Measurements from ENCODE around the gene IDS.
A peak's percentile ranks its signal among the peaks of the same experiment; 100 is the strongest.
"Not testable (repeated sequence)": the region's sequence is repeated elsewhere in the genome, so short reads cannot be mapped to it uniquely, and the experiment has no call there.

IDS gene

DNA sequence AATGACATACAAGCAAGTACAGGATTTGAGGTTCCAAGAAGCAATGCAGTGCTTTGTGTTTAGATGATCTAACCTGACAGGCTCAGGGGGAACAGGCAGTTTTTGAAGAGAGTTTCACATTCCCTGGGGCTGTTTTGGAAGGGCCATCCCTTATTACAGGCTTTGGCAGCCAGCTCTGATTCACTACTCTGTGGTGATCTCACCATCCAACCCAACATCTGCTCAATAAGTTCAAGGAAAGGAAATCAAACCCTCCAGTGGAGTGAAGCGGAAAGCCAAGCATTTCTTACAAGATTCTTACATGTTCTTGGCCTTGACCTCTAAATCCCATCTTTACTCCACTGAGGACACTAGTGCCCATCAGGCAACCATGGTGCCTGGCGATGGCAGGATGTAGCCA is 7.5 kb downstream of the IDS start:
- peak; percentile 63 for DNase-seq (ENCODE audit: low read depth)

DNA sequence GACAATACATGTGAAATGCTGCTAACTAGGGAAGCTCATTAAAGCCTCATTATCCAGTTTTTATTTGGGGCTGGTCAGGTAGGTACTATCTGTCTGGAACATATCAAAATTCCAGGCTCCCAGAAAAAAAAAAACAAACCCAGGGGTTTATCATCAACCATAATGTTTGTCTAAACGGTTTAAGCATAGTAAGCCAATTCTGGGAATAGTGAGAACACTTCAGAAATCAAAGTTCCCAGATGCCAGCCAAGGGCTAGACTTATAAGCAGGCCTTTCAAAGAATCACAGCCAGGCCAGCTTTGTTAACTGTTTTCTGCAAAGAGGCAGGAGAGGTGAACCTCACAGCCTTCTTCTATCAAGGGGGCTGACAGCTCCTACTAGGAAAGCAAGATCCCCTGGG is 8.1 kb downstream of the IDS start:
- DNase-seq (ENCODE audit: low read depth), result no peak

- DNase-seq (ENCODE audit: low read depth), result peak; percentile 58
Measured at GRCh38 chrX:149495573-149496071, 9.5 kb downstream of the IDS start.

DNA sequence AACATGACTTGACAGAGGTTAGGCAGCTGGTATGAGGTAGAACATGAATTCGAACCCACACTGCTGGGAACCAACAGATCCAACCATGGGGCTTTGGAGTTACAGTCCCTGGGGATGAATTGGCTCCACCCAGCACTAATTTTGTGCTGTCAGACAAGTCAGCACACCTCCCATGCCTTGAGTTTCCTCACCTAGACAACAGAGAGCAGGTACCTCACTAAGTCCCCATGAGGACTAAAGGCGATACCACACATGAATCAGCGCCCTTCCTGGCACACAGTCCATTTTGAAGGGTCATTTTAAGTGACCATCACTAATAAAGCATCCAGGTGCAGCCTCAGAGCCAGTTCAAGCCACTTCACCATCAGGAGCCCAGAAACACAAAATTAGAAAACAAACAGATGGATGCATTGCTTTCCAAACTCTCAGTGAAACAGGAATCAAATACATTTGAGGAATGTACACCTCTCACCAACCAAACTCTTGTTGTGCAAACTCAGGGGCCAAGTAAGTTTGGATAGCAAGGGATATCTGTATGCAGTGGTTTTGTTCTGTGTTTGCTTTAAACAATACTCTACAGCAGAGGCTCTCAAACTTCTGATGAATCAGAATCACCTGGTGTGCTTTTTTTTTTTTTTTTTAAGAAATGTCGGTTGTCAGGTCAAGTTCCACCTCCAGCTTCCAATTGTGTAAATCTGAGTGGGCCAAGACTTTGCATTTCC is 10.1 kb downstream of the IDS start:
- no peak for DNase-seq (ENCODE audit: low read depth)

DNA sequence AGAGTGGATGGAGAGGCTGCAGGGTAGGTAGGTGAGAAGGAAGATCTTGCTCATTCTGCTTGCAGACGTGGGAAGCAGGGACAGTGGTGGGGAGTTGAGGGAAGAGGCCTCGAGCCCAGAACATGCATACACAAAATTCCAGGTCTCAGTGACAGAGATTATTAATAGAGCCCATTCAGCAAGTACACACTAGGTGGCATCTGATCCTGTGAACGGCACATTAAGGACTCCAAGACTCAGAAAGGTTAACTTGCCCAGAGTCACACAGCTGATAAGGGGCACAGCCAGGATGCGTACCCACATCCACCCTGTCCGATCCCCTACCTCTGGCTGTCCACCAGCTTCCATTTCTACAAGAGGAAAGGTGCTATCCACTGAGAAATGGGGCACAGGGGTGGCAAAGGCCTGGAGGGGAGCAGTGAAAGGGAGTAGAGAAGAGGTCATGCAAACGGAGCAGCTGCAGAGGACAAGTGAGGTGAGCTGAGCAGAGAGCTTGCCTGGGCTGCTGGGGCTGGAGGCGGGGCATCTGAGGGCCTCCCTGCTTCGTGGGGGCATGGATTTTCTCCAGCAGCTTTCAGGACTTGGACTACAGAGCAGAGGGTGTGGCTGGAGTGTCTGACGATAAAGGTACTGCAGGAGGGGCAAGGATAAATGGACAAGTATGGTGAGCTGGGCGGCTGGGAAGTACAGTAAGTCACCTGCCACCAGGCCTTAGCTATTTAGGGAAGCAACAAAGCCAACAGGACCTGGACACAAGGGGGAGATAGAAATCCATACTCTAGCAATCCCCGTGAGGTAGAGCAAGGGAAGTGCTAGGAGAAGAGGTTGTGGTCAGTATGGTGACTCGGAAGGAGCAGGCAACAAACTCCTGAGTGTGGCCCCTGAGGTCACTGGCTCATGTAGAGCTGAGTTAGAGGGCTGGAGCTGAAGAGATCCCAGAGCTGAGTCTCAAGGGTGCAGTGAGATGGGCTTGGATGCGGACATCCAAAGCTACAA is 11.2 kb downstream of the IDS start:
- no peak for DNase-seq (ENCODE audit: low read depth)

GRCh38 chrX:149491812-149492211 is 13.3 kb downstream of the IDS start:
- DNase-seq (ENCODE audit: low read depth), result no peak

DNA sequence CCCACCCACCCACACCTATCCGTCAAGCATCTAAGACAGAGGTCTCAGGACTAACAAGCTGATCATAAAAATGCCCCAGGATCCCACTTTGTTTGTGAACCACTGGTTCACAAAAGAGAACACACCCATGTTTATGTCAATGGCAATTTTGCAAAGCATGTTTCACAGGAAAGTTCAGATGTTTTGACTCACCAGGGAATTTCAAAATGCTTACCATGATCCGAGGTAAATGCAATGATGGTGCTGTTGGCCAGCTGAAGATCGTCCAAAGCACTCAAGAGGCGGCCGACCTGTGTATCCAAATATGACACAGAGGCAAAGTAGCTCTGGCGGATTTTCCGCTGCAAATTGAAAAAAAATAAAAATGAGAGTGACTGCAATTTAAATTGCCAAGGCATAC is 15.0 kb downstream of the IDS start:
- DNase-seq (ENCODE audit: low read depth), result peak; percentile 26

DNA sequence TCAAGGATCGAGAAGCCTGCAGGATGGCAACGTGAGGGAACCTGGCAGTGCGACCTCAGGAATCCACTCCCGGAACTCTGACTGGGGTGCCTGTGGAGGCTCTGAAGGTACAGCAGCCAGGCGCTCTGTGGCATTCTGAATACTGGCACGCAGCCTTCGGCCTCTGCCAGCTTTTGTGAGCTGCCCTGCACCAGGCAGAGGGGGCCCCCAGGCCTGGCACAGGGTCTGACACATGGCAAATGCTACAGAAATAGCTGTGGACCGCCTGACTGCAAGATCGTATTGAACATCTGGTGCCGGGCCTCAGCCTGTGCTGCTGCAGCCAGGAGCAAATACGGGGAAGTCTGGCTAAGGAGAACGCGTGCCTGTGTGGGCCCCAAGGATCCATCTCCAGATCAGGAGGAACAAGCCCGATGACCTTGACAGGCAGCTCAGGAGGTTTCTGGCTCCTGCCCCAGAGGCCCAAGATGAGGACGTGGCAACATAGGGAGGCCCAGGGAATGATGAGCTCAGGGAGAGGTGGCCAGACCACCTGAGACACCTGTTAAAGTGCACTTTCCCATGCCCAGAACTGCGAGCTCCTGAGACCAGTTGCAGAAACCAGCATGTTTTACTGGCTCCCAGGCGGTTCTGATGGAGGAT is 16.6 kb downstream of the IDS start:
- DNase-seq (ENCODE audit: low read depth), result not testable (repeated sequence)

DNA sequence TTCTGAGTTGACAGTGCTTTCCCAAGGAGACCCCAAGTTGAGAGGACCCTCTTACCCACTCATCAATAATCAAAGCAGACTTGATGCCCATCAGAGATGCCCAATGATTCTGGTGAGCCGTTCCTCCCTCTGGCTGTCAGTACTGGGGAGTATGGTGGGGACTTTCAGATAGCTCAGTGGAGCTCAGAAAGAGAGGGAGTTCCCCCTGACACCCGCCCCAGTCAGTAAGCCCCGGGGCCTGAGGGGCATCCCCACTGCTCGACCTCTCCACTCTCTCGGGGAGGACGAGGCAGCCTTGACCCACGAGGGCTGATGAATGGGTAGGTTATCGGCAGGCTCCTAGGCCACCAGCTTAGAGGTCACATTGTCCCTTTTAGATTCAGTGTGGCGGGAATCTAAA is 17.1 kb downstream of the IDS start:
- not testable (repeated sequence) for DNase-seq (ENCODE audit: low read depth)

DNA sequence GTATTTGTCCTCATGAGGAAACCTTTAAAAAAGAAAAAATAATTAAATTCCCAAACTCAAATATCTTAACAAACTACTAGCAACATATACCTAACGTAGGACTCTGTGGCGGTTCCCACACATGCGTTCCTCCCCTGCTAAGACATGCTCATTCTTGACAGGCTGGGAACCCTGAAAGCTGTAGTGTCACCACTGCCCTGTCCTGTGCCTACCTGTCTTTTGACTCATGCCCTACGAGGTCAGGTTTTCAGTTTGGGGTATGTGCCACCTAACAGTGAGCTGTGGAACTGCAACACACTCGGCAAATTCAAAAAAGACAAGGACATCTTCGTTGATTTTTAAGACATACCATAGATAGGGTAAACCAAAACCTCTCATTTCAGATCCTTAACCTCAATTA is 17.8 kb downstream of the IDS start:
- no peak for DNase-seq (ENCODE audit: low read depth)

- no peak for DNase-seq (ENCODE audit: low read depth)
Measured at GRCh38 chrX:149476513-149476912, 28.6 kb downstream of the IDS start.

- no peak for DNase-seq (ENCODE audit: low read depth)
Measured at GRCh38 chrX:149473966-149474365, 31.1 kb downstream of the IDS start.

DNA sequence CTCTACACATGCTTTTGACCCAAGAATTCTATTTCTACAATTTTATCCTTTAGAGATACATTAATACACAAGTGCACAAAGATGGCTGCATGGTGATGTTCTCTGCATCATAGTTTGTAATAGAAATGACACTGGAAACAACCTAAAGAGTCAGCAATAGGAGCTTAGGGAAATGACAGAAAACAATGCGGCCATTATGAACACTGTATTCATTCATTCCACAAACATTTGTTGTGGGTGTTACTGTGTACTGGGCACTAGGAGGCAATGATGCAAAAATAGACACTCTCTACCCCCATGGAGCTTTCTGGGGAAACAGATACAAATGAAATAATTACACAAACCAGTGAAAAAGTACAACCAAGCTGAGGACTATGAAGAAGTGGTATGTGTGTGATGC is 32.0 kb downstream of the IDS start:
- no peak for DNase-seq (ENCODE audit: low read depth)

DNA sequence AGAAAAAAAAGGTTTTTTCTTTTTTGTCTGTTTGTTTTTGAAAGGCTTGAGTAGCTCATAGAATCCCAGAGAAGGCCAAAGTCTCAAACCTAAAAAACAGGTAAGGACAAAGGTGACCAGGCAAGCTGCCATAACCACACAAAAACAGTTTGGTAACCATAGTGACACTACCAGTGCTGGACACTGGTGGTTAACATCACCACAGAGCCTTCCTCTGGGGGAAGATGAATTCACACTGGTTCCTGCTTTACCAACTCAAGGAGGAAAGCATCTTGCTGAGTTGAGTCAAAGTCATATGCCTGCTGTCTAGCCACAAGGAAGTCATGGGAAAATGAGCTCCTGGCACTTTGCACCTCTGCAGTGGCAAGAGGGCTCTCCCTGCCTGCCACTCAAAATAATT is 32.5 kb downstream of the IDS start:
- no peak for DNase-seq (ENCODE audit: low read depth)

- DNase-seq (ENCODE audit: low read depth), result no peak
Measured at GRCh38 chrX:149471397-149471796, 33.7 kb downstream of the IDS start.

DNA sequence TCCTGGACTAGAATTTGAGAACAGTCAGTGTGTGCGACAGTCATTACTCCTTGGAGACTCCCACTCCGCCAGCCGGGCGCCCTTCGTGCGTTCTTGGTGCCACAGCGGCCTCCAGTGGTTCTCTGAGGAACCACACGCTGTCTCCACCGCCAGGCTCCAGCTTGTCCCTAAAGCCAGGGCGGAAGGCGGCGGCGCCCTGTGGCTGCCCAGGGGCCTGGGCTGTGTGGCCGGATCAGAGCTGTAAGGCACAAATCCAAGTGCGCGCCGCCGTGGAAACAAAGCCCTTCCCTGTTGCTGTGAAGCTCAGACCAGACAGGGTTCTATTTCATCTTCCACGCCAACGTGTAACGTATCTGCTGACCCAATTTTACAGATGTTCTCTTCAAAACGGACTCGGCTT is 34.2 kb downstream of the IDS start:
- peak; percentile 47 for DNase-seq (ENCODE audit: low read depth)

DNA sequence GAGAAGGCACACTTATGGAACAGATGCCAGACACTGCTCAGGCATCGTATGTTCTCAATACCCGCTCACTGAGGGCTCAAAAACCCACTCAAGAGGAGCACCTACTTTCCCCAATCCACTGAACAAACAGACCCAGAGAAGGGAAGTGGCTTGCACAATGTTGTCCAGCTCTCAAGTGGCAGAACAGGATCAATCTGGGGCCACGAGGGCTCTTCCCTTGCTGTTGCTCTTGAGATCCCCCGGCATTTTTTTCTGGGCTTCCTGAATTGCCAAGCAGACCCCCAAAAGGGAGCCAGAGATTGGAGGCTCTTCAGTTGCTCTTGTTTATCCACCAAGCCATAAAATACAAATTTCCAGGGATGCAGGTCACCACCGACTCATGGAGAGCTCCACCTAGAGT is 35.7 kb downstream of the IDS start:
- no peak for DNase-seq (ENCODE audit: low read depth)

GRCh38 chrX:149467920-149468319 is 37.2 kb downstream of the IDS start:
- DNase-seq (ENCODE audit: low read depth), result no peak

DNA sequence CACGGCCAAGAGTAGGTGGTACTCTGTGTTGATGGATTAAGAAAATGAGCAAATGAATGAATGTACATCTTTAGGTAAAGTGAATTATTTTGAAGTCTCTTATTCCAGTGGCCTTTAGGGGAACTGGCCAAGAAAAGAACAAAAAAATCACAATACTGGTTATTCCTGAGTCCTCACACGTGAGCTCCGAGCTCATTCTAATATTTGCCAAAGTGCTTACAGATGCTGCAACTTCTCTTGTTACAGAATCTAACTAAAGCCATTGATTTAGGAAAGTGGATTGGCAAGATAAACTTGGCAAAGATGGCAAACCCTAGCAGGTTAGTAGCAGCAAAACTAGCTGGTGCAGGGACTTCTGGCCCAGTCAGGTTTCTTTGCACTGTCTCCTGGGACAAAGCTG is 37.6 kb downstream of the IDS start:
- DNase-seq (ENCODE audit: low read depth), result no peak

DNA sequence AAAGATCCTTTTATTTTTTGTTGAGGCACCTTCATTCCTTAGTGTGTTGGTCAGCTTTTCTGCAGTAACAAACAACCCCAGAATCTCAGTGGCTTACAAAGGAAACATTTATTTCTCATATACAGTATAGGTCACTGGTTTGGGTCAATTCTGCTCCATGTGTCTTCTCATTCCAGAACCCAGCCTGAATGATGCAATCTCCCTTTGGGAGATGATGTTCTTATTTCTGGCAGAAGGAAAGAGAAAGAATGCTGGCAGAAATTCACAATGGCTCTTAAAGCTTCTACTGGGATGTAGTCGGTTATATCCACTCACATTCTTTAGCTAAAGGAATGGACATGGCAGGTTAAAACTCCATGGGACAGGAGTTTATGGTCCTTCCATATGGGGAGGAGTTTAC is 42.3 kb downstream of the IDS start:
- peak; percentile 68 for DNase-seq (ENCODE audit: low read depth)

DNA sequence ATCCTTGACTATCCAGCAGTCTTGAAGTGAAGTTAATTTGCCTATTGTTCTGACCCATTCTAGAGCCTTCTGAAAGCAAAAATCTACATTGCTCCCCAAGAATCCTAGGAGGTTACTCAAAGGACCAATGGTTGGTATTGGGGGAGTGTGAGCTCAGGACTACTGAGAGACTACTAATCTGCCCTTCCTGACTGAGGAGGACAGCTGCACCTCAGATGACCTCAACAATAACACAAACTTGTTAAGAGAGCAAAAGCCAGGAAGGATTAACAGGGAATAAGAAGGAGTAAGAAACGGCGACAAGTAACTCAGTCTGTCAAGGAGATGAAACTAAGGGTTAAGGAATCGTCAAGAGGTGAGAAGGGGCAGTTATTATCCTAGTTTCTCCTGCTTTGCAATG is 43.4 kb downstream of the IDS start:
- no peak for DNase-seq (ENCODE audit: low read depth)

- DNase-seq (ENCODE audit: low read depth), result no peak
Measured at GRCh38 chrX:149458586-149458985, 46.5 kb downstream of the IDS start.

Data from fibroblast of gingiva (primary cell).